Endothelial cell of umbilical vein (primary cell): ENCODE results near the gene ENPP5. TPM values are rescaled to one million over a fixed set of nuclear protein-coding genes. Genes with fewer than 3 reads are reported as not detected.

Experiments
- BruUV-seq: library from RNA; stranded (reverse); fragments of 400-500 nt; replicated peaks from 2 replicates; lab custom pipeline; 2021; lab: Mats Ljungman, UMichigan
- CTCF ChIA-PET: fragments of 300-600, 350-600 bp; sonication (Branson Sonifier 250); formaldehyde crosslinking; loops from one replicate; lab custom pipeline; 2021; ENCODE audit warnings: antibody characterized with exemption, inconsistent platforms; lab: Charles Lee
- POLR2A ChIA-PET: fragments of 300-600, 350-600 bp; sonication (Branson Sonifier 250); formaldehyde crosslinking; loops from one replicate; lab custom pipeline; 2021; ENCODE audit warnings: antibody characterized with exemption, inconsistent platforms; lab: Charles Lee
- DNase-seq: peaks from one replicate; pipeline ENCODE4 v3.0.0-alpha.2; 2011; ENCODE audit warnings: low read depth, low spot score
- FAIRE-seq: peaks from 2 replicates; lab custom pipeline; 2011; peaks lifted over from hg19 to GRCh38; lab: Jason Lieb, UNC
- H2AFZ ChIP-seq: 2 replicates; pipeline ENCODE4 v1.6.0; 2012; ENCODE audit warnings: low read depth, low read length, control low read depth, inconsistent platforms
- H3K27ac ChIP-seq: 2 replicates; pipeline ENCODE4 v1.5.1; 2011; ENCODE audit warnings: low read depth, mild to moderate bottlenecking, control low read depth, low read length, moderate library complexity; ENCODE audit not compliant: insufficient read depth
- H3K27me3 ChIP-seq, 2 experiments: 2 replicates each; pipeline versions ENCODE4 v1.6.0 to v1.6.1; 2011; ENCODE audit warnings: low read length in 2 of 2, mixed read lengths in 1 of 2; ENCODE audit not compliant: control insufficient read depth in 2 of 2, insufficient read depth in 2 of 2
- H3K36me3 ChIP-seq, 2 experiments: 2 replicates in 1 of 2; 3 replicates in 1 of 2; pipeline ENCODE4 v1.5.1; 2011; ENCODE audit warnings: low read length in 2 of 2, mild to moderate bottlenecking in 1 of 2, moderate library complexity in 1 of 2; ENCODE audit not compliant: control insufficient read depth in 2 of 2, insufficient read depth in 2 of 2; ENCODE audit errors: extremely low read depth in 1 of 2
- H3K4me1 ChIP-seq: 3 replicates; pipeline ENCODE4 v1.5.1; 2011; ENCODE audit warnings: mild to moderate bottlenecking, low read length; ENCODE audit not compliant: control insufficient read depth, insufficient read depth; ENCODE audit errors: extremely low read depth
- H3K4me2 ChIP-seq: 2 replicates; pipeline ENCODE4 v1.6.1; 2011; ENCODE audit warnings: low read length, control low read depth, mixed read lengths; ENCODE audit not compliant: insufficient read depth
- H3K4me3 ChIP-seq, 3 experiments: fragments of 200-600 bp in 1 of 3; sonication (generic), shearing (Covaris generic) in 1 of 3; replicated peaks in 1 of 3; 2 replicates each; pipeline ENCODE4 v1.5.1; 2011 to 2016; ENCODE audit warnings: control low read depth in 3 of 3, low read length in 3 of 3, mild to moderate bottlenecking in 2 of 3, inconsistent platforms in 1 of 3, low read depth in 1 of 3, moderate library complexity in 1 of 3; ENCODE audit not compliant: insufficient read depth in 1 of 3
- H3K79me2 ChIP-seq: 2 replicates; pipeline ENCODE4 v1.6.0; 2012; ENCODE audit warnings: low read length, inconsistent platforms; ENCODE audit not compliant: control insufficient read depth, insufficient read depth
- H3K9ac ChIP-seq: replicated peaks from 2 replicates; pipeline ENCODE3; 2011; ENCODE audit warnings: low read length, control low read depth; ENCODE audit not compliant: insufficient read depth; ENCODE audit errors: extremely low read depth
- H3K9me1 ChIP-seq: replicated peaks from 3 replicates; pipeline ENCODE4 v1.6.0; 2011; ENCODE audit warnings: mild to moderate bottlenecking, low read length; ENCODE audit not compliant: control insufficient read depth, insufficient read depth; ENCODE audit errors: extremely low read depth
- H3K9me3 ChIP-seq: replicated peaks from 2 replicates; pipeline ENCODE4 v1.5.1; 2012; ENCODE audit warnings: low read length, inconsistent platforms; ENCODE audit not compliant: control insufficient read depth, insufficient read depth
- H4K20me1 ChIP-seq: replicated peaks from 2 replicates; pipeline ENCODE3; 2011; ENCODE audit warnings: mild to moderate bottlenecking, low read length; ENCODE audit not compliant: control insufficient read depth, insufficient read depth; ENCODE audit errors: extremely low read depth
- CTCF ChIP-seq, 2 donors: IDR thresholded peaks; 1 replicate in 1 of 2; 2 replicates in 1 of 2; pipeline ENCODE4 v1.5.1; 2011; ENCODE audit warnings: low read length in 2 of 2, mild to moderate bottlenecking in 2 of 2, moderate library complexity in 2 of 2, control low read depth in 1 of 2, inconsistent platforms in 1 of 2, low read depth in 1 of 2; ENCODE audit not compliant: insufficient read depth in 1 of 2; ENCODE audit errors: extremely low read depth in 1 of 2
- EZH2 ChIP-seq: IDR thresholded peaks from 2 replicates; pipeline ENCODE4 v1.6.1; 2012; ENCODE audit warnings: borderline replicate concordance, low read depth, mild to moderate bottlenecking, moderate library complexity, low read length, inconsistent platforms; ENCODE audit not compliant: severe bottlenecking
- FOS ChIP-seq: IDR thresholded peaks from 2 replicates; pipeline ENCODE4 v1.6.1; 2011; ENCODE audit warnings: mild to moderate bottlenecking, low read length, moderate library complexity, borderline replicate concordance; ENCODE audit not compliant: insufficient read depth
- GATA2 ChIP-seq: IDR thresholded peaks from 2 replicates; pipeline ENCODE4 v1.7.0; 2011; ENCODE audit warnings: low read depth, mild to moderate bottlenecking, moderate library complexity, mixed read lengths, low read length; ENCODE audit not compliant: insufficient read length, insufficient read depth
- JUN ChIP-seq: IDR thresholded peaks from 2 replicates; pipeline ENCODE4 v1.6.1; 2011; ENCODE audit warnings: borderline replicate concordance, low read depth; ENCODE audit not compliant: insufficient read length, insufficient read depth
- MYC ChIP-seq: IDR thresholded peaks from one replicate; pipeline ENCODE4 v1.6.1; 2011; ENCODE audit warnings: mild to moderate bottlenecking, low read depth, low read length
- POLR2A ChIP-seq: IDR thresholded peaks from 2 replicates; pipeline ENCODE4 v1.6.1; 2012; ENCODE audit warnings: low read depth, mild to moderate bottlenecking, control low read depth, low read length
- POLR2AphosphoS5 ChIP-seq: IDR thresholded peaks from 2 replicates; pipeline ENCODE4 v1.6.1; 2012; ENCODE audit warnings: low read depth, mild to moderate bottlenecking, control low read depth, low read length, moderate library complexity; ENCODE audit not compliant: insufficient read depth
- dilution Hi-C: fragments of 300-500 bp; cut with MboI; formaldehyde crosslinking; loops from one replicate; pipeline ENCODE4 v1.15.0; 2019; ENCODE audit warnings: low sequenced_read_pairs; ENCODE audit not compliant: extremely low pct_ligation_motif_present
- intact Hi-C: fragments of 100-400 bp; cut with micrococcal nuclease; formaldehyde crosslinking; loops from one replicate; pipeline ENCODE4 v1.10.0; 2022
- polyA plus RNA-seq, 4 experiments: library from polyadenylated mRNA; depleted of rRNA in 3 of 4; stranded (reverse) in 3 of 4; unstranded in 1 of 4; fragments of >200 nt; gene quantifications; 2 replicates each; pipeline versions ENCODE4 v1.2.1 to v1.2.3, GENCODE V29; 2011 to 2012; ENCODE audit warnings: missing spikeins in 1 of 4
- total RNA-seq: library from RNA; stranded (reverse); gene quantifications from 2 replicates; pipeline ENCODE4 v1.2.3, GENCODE V29; 2021
- TF ChIP-seq, protein P1 (sequence below): IDR thresholded peaks from 2 replicates; pipeline ENCODE4 v1.6.1; 2011; ENCODE audit not compliant: insufficient read depth, insufficient read length

ENPP5 gene
- total and polyA plus RNA-seq, 2 donors (not counting 3 experiments of a cell fraction or from before 2014, with no cell fraction given): not detected

- Histone ChIP-seq H3K9ac (no peak overlapping the region), H3K27me3 (peaks cover 0 to 3% of the 10 kb centered on the region in 2 experiments), H4K20me1 (no peaks in the 10 kb centered on the region), H3K4me1 (no peaks in the 10 kb centered on the region), H3K4me2 (no peak overlapping the region), H3K79me2 (no peaks in the 10 kb centered on the region), H3K9me3 (no peaks in the 10 kb centered on the region), H3K36me3 (no peaks in the 10 kb centered on the region), H3K9me1 (no peaks in the 10 kb centered on the region), H3K4me3 (no peak overlapping the region), H2AFZ (no peak overlapping the region), H3K27ac (no peak overlapping the region)
- TF ChIP-seq CTCF (IDR thresholded peaks at IDR 0.05; ENCODE audit: extremely low read depth in 1 of 2, insufficient read depth in 1 of 2, low read depth in 1 of 2, low read length in 2 of 2) (no peak), GATA2 (no peak), FOS (no peak)
- POLR2A ChIA-PET: no interaction called here
- BruUV-seq: no TSS peak
- dilution Hi-C loops (no loop called here), intact Hi-C loops (no loop called here)
- CTCF ChIA-PET: no interaction called here
- DNase-seq: no peak
- FAIRE-seq: no peak
These were observed 11.6 kb downstream of the ENPP5 start for GRCh38 chr6:46159229-46159628.

- Histone ChIP-seq H3K9ac (no peak overlapping the region), H3K79me2 (no peaks in the 10 kb centered on the region), H3K36me3 (no peaks in the 10 kb centered on the region), H3K9me3 (no peaks in the 10 kb centered on the region), H3K4me2 (no peak overlapping the region), H3K27me3 (peaks cover 0 to 5% of the 10 kb centered on the region in 2 experiments), H3K27ac (no peak overlapping the region), H3K9me1 (no peaks in the 10 kb centered on the region), H3K4me3 (no peak overlapping the region), H4K20me1 (no peaks in the 10 kb centered on the region), H2AFZ (no peak overlapping the region), H3K4me1 (no peaks in the 10 kb centered on the region)
- ChIA-PET CTCF (no interaction called here), POLR2A (no interaction called here)
- TF ChIP-seq EZH2 (no peak), JUN (no peak), POLR2AphosphoS5 (no peak), CTCF (IDR thresholded peaks at IDR 0.05; ENCODE audit: extremely low read depth in 1 of 2, insufficient read depth in 1 of 2, low read depth in 1 of 2, low read length in 2 of 2) (no peak), FOS (no peak), POLR2A (no peak), GATA2 (no peak), MYC (no peak)
- TF ChIP-seq, protein P1, sequence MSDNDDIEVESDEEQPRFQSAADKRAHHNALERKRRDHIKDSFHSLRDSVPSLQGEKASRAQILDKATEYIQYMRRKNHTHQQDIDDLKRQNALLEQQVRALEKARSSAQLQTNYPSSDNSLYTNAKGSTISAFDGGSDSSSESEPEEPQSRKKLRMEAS: no peak
- DNase-seq: no peak
- FAIRE-seq: no peak
- dilution Hi-C loops (no loop called here), intact Hi-C loops (no loop called here)
- no TSS peak for BruUV-seq
These were observed 14.1 kb downstream of the ENPP5 start for GRCh38 chr6:46156701-46157100.
